Measurements from ENCODE around the gene SLIT3. TPM values are rescaled to one million over a fixed set of nuclear protein-coding genes. Genes with fewer than 3 reads are reported as not detected.

SLIT3 gene
- total RNA-seq, 1 experiment from 2014 or later = not detected

DNA sequence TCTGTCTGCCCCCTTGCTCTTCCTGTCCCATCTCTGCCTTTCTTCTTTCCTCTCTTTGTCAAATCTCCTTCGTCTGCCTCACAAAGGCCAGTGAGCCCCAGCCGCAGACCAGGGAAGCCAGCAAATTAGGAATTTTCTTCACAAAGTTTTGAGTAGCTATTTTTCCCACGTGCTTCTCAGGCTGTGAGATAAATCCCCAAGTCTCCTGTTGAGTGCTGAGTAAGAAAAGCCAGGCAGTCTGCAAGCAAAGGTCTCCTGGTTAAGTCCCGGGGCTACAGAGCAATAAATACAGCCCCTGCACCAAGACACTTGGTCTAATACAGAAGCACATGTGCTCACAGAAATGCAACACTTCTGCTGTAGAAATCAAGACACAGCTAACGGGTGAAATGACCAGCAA lies 284.9 kb downstream of the SLIT3 start:
- H3K4me3 ChIP-seq = no peak overlapping the region
- no peaks in the 10 kb centered on the region for H4K20me1 ChIP-seq (ENCODE audit: insufficient read depth)
- no TSS peak for BruUV-seq (replicated peaks)
- no peaks in the 10 kb centered on the region for H3K9me2 ChIP-seq (ENCODE audit: insufficient read depth)
- no peaks in the 10 kb centered on the region for H3K4me1 ChIP-seq (replicated peaks; ENCODE audit: insufficient read depth)
- H3K79me2 ChIP-seq (ENCODE audit: low read depth) = no peaks in the 10 kb centered on the region
- no peak overlapping the region for H2AFZ ChIP-seq
- peaks cover 63% of the 10 kb centered on the region for H3K27me3 ChIP-seq (ENCODE audit: insufficient read depth, low read depth)
- H3K4me2 ChIP-seq = no peak overlapping the region
- no peak overlapping the region for H3K27ac ChIP-seq
- no peaks in the 10 kb centered on the region for H3F3A ChIP-seq (ENCODE audit: insufficient read depth, low read depth)
- no peaks in the 10 kb centered on the region for H3K9me3 ChIP-seq (ENCODE audit: insufficient read depth, low read depth)
- H3K36me3 ChIP-seq (ENCODE audit: low read depth) = no peaks in the 10 kb centered on the region
- no peak for DNase-seq
- ChIA-PET POLR2A (ENCODE audit: unreplicated experiment) (no interaction called here), CTCF (no interaction called here)
- intact Hi-C loops (cut with micrococcal nuclease; ENCODE audit: unreplicated experiment) = no loop called here
- no peak for TF ChIP-seq EZH2 (IDR thresholded peaks at IDR 0.05; ENCODE audit: low read depth)
- no peak for TF ChIP-seq CTCF (conservative IDR thresholded peaks at IDR 0.05)

DNA sequence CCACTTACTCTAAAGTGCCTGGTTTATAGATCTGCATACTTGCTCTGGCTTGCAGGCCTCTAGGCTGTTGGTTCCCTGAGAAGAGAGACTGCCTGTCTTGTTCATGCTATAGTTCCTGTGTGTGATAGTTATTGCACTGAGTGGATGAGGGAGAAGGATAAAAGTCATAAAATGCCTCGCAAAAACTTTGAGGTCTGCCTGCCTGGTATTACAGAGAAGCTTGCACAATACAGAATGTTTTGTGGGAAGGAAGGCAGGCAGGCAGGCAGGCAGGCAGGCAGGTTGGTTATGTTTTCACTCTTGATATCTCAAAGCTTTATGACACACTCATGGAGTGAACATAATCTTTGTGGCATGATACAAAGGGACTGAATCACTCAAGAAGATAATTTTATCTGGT lies 287.1 kb downstream of the SLIT3 start:
- DNase-seq = no peak

DNA sequence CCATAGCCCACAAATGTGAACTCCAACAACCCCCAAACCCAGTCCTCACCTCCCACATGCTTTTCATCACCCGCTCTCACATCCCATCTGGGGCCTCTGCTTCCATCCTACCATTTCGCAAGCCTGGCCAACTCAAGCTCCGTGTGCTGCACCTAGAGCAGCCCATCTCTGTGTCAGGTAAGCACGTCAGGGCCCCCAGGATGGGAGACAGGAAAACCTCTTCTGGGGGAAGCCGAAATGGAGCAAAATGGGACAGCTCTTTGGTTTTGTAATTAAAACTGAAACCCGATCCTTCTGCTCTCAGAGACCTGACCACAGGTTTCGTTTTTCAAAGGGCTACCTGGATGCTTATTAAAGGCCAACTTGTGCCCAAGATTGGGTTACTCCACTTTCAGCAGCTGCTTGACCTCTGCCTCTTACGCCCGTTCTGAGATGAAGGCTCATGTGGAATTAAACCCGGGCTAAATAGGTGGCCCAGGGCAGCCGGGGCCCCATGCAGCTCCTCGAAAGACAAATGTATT lies 287.7 kb downstream of the SLIT3 start:
- H3K4me3 ChIP-seq = no peak overlapping the region
- TF ChIP-seq EZH2 (IDR thresholded peaks at IDR 0.05; ENCODE audit: low read depth) (no peak), CTCF (conservative IDR thresholded peaks at IDR 0.05) (no peak)
- H3K27me3 ChIP-seq (ENCODE audit: insufficient read depth, low read depth) = peaks cover 59% of the 10 kb centered on the region
- intact Hi-C loops (cut with micrococcal nuclease; ENCODE audit: unreplicated experiment) = no loop called here
- H3K79me2 ChIP-seq (ENCODE audit: low read depth) = no peaks in the 10 kb centered on the region
- H4K20me1 ChIP-seq (ENCODE audit: insufficient read depth) = no peaks in the 10 kb centered on the region
- no peaks in the 10 kb centered on the region for H3F3A ChIP-seq (ENCODE audit: insufficient read depth, low read depth)
- H3K9me2 ChIP-seq (ENCODE audit: insufficient read depth) = no peaks in the 10 kb centered on the region
- ChIA-PET CTCF (no interaction called here), POLR2A (ENCODE audit: unreplicated experiment) (no interaction called here)
- BruUV-seq (replicated peaks) = no TSS peak
- no peak for DNase-seq
- H3K4me2 ChIP-seq = peak overlapping the region; percentile 34; the same call in 1 of the 2 replicates
- no peaks in the 10 kb centered on the region for H3K9me3 ChIP-seq (ENCODE audit: insufficient read depth, low read depth)
- H2AFZ ChIP-seq = no peak overlapping the region
- no peak overlapping the region for H3K27ac ChIP-seq
- H3K4me1 ChIP-seq (replicated peaks; ENCODE audit: insufficient read depth) = no peaks in the 10 kb centered on the region
- no peaks in the 10 kb centered on the region for H3K36me3 ChIP-seq (ENCODE audit: low read depth)

More for the DNA sequence above, 287.1 kb downstream of the SLIT3 start:
- Histone ChIP-seq H3K4me3 (no peak overlapping the region), H3K36me3 (ENCODE audit: low read depth) (no peaks in the 10 kb centered on the region), H3F3A (ENCODE audit: insufficient read depth, low read depth) (no peaks in the 10 kb centered on the region), H3K27me3 (ENCODE audit: insufficient read depth, low read depth) (peaks cover 59% of the 10 kb centered on the region), H3K79me2 (ENCODE audit: low read depth) (no peaks in the 10 kb centered on the region), H2AFZ (no peak overlapping the region), H3K27ac (no peak overlapping the region), H3K4me2 (no peak overlapping the region), H4K20me1 (ENCODE audit: insufficient read depth) (no peaks in the 10 kb centered on the region), H3K4me1 (replicated peaks; ENCODE audit: insufficient read depth) (no peaks in the 10 kb centered on the region), H3K9me3 (ENCODE audit: insufficient read depth, low read depth) (no peaks in the 10 kb centered on the region), H3K9me2 (ENCODE audit: insufficient read depth) (no peaks in the 10 kb centered on the region)
- BruUV-seq (replicated peaks) = no TSS peak
- ChIA-PET POLR2A (ENCODE audit: unreplicated experiment) (no interaction called here), CTCF (no interaction called here)
- intact Hi-C loops (cut with micrococcal nuclease; ENCODE audit: unreplicated experiment) = no loop called here
- TF ChIP-seq CTCF (conservative IDR thresholded peaks at IDR 0.05) (no peak), EZH2 (IDR thresholded peaks at IDR 0.05; ENCODE audit: low read depth) (no peak)

All from PC-9 (cell line).